Mesendoderm (in vitro differentiated cells): ENCODE results near the gene KLHL34.
A peak's percentile ranks its signal among the peaks of the same experiment; 100 is the strongest.

ENCODE experiments used
- DNase-seq: peaks from one replicate; pipeline ENCODE4 v3.0.0; 2013
- H2AK5ac ChIP-seq: 2 replicates; pipeline ENCODE4 v1.6.1; 2013; ENCODE audit warnings: low read length, inconsistent platforms
- H2BK120ac ChIP-seq: 2 replicates; pipeline ENCODE4 v1.6.1; 2013; ENCODE audit warnings: low read depth, mild to moderate bottlenecking, low read length, moderate library complexity, mixed read lengths
- H2BK15ac ChIP-seq: replicated peaks from 2 replicates; pipeline ENCODE4 v1.6.1; 2013; ENCODE audit warnings: low read depth, mild to moderate bottlenecking, moderate library complexity
- H2BK5ac ChIP-seq: 2 replicates; pipeline ENCODE4 v1.6.1; 2013; ENCODE audit warnings: low read length, inconsistent platforms
- H3K18ac ChIP-seq: 2 replicates; pipeline ENCODE4 v1.6.1; 2013; ENCODE audit warnings: mild to moderate bottlenecking, low read length, mixed read lengths
- H3K23ac ChIP-seq: one replicate; pipeline ENCODE4 v1.6.1; 2013; ENCODE audit warnings: low read length
- H3K27ac ChIP-seq: 2 replicates; pipeline ENCODE4 v1.5.1; 2013; ENCODE audit warnings: low read depth, mild to moderate bottlenecking, inconsistent platforms, low read length, moderate library complexity
- H3K27me3 ChIP-seq: 2 replicates; pipeline ENCODE4 v1.6.1; 2013; ENCODE audit warnings: low read length, control low read depth, mild to moderate bottlenecking, inconsistent platforms; ENCODE audit not compliant: insufficient read depth, poor library complexity
- H3K36me3 ChIP-seq: 2 replicates; pipeline ENCODE4 v1.6.1; 2013; ENCODE audit warnings: low read length, inconsistent platforms; ENCODE audit not compliant: control insufficient read depth, insufficient read depth
- H3K4ac ChIP-seq: one replicate; pipeline ENCODE4 v1.6.1; 2013; ENCODE audit warnings: low read depth, mild to moderate bottlenecking, low read length, moderate library complexity
- H3K4me1 ChIP-seq: 2 replicates; pipeline ENCODE4 v1.6.1; 2013; ENCODE audit warnings: low read depth, low read length, inconsistent platforms; ENCODE audit not compliant: control insufficient read depth
- H3K4me2 ChIP-seq: 2 replicates; pipeline ENCODE4 v1.6.1; 2013; ENCODE audit warnings: low read length
- H3K4me3 ChIP-seq: 2 replicates; pipeline ENCODE4 v1.5.1; 2013; ENCODE audit warnings: mild to moderate bottlenecking, low read length
- H3K56ac ChIP-seq: one replicate; pipeline ENCODE4 v1.6.1; 2013; ENCODE audit warnings: low read length
- H3K79me1 ChIP-seq: 2 replicates; pipeline ENCODE4 v1.6.1; 2013; ENCODE audit warnings: low read length, inconsistent platforms
- H3K79me2 ChIP-seq: 2 replicates; pipeline ENCODE4 v1.6.1; 2013; ENCODE audit warnings: mild to moderate bottlenecking, low read length; ENCODE audit not compliant: control insufficient read depth, insufficient read depth
- H3K9ac ChIP-seq: 2 replicates; pipeline ENCODE4 v1.6.1; 2013; ENCODE audit warnings: low read length, inconsistent platforms
- H4K5ac ChIP-seq: one replicate; pipeline ENCODE4 v1.6.1; 2013; ENCODE audit warnings: low read length
- H4K8ac ChIP-seq: one replicate; pipeline ENCODE4 v1.6.1; 2013; ENCODE audit warnings: low read depth, mild to moderate bottlenecking, control low read depth, low read length, moderate library complexity
- WGBS: extraction: QIAGEN DNeasy Blood & Tissue Kit; methylation state at CpG from one replicate; pipeline ENCODE4 v1.1.7; 2013; ENCODE audit warnings: low lambda C conversion rate, missing lambda C conversion rate; ENCODE audit not compliant: insufficient coverage; ENCODE audit errors: extremely low coverage; 5-methylcytosine and 5-hydroxymethylcytosine counted together

The KLHL34 gene

GRCh38 chrX:21698272-21698671, 40.1 kb upstream of the KLHL34 start:
- Histone ChIP-seq H3K79me2 (no peaks in the 10 kb centered on the region), H4K5ac (no peak overlapping the region), H3K79me1 (no peaks in the 10 kb centered on the region), H3K23ac (no peak overlapping the region), H4K8ac (no peak overlapping the region), H2BK120ac (no peak overlapping the region), H3K4me1 (no peaks in the 10 kb centered on the region), H3K27ac (no peak overlapping the region), H3K4me2 (no peak overlapping the region), H3K18ac (no peak overlapping the region), H3K56ac (no peak overlapping the region), H3K4ac (no peak overlapping the region), H2AK5ac (no peak overlapping the region), H2BK5ac (no peak overlapping the region), H2BK15ac (no peak overlapping the region), H3K36me3 (no peaks in the 10 kb centered on the region), H3K9ac (no peak overlapping the region), H3K4me3 (no peak overlapping the region), H3K27me3 (no peaks in the 10 kb centered on the region)
- DNase-seq: no peak
- no CpG with 5 or more reads among the region's 4 CpGs for WGBS

GRCh38 chrX:21691512-21692018, 33.4 kb upstream of the KLHL34 start:
- WGBS: no CpG with 5 or more reads among the region's 3 CpGs
- Histone ChIP-seq H2BK5ac (no peak overlapping the region), H2BK120ac (no peak overlapping the region), H2AK5ac (no peak overlapping the region), H3K4me1 (no peaks in the 10 kb centered on the region), H3K27me3 (no peaks in the 10 kb centered on the region), H3K79me1 (no peaks in the 10 kb centered on the region), H4K8ac (no peak overlapping the region), H4K5ac (no peak overlapping the region), H3K79me2 (no peaks in the 10 kb centered on the region), H3K9ac (no peak overlapping the region), H3K23ac (no peak overlapping the region), H3K56ac (no peak overlapping the region), H3K36me3 (no peaks in the 10 kb centered on the region), H3K27ac (no peak overlapping the region), H3K18ac (no peak overlapping the region), H2BK15ac (no peak overlapping the region), H3K4me2 (no peak overlapping the region), H3K4me3 (no peak overlapping the region), H3K4ac (no peak overlapping the region)
- DNase-seq: peak; percentile 10

GRCh38 chrX:21683941-21684340, 25.8 kb upstream of the KLHL34 start:
- no peaks in the 10 kb centered on the region for H3K27me3 ChIP-seq
- WGBS: no CpG with 5 or more reads among the region's 1 CpG
- H3K79me1 ChIP-seq: no peaks in the 10 kb centered on the region
- H2BK5ac ChIP-seq: no peak overlapping the region
- no peaks in the 10 kb centered on the region for H3K36me3 ChIP-seq
- H3K27ac ChIP-seq: no peak overlapping the region
- H3K4me2 ChIP-seq: no peak overlapping the region
- H3K23ac ChIP-seq: no peak overlapping the region
- no peak for DNase-seq
- no peak overlapping the region for H3K56ac ChIP-seq
- H4K8ac ChIP-seq: no peak overlapping the region
- H2BK15ac ChIP-seq: no peak overlapping the region
- no peak overlapping the region for H2BK120ac ChIP-seq
- no peak overlapping the region for H2AK5ac ChIP-seq
- H3K9ac ChIP-seq: no peak overlapping the region
- no peak overlapping the region for H4K5ac ChIP-seq
- no peak overlapping the region for H3K4me3 ChIP-seq
- no peak overlapping the region for H3K18ac ChIP-seq
- no peaks in the 10 kb centered on the region for H3K79me2 ChIP-seq
- no peak overlapping the region for H3K4ac ChIP-seq
- H3K4me1 ChIP-seq: no peaks in the 10 kb centered on the region

GRCh38 chrX:21678048-21678612, 20.0 kb upstream of the KLHL34 start:
- Histone ChIP-seq H3K27me3 (no peaks in the 10 kb centered on the region), H4K5ac (no peak overlapping the region), H3K9ac (no peak overlapping the region), H3K4me2 (no peak overlapping the region), H3K4me1 (no peaks in the 10 kb centered on the region), H3K27ac (no peak overlapping the region), H3K4ac (no peak overlapping the region), H3K79me1 (no peaks in the 10 kb centered on the region), H3K4me3 (no peak overlapping the region), H3K79me2 (no peaks in the 10 kb centered on the region), H3K36me3 (no peaks in the 10 kb centered on the region), H2BK15ac (no peak overlapping the region), H4K8ac (no peak overlapping the region), H3K18ac (no peak overlapping the region), H2BK5ac (no peak overlapping the region), H2AK5ac (no peak overlapping the region), H2BK120ac (no peak overlapping the region), H3K23ac (no peak overlapping the region), H3K56ac (no peak overlapping the region)
- WGBS: no CpG with 5 or more reads among the region's 4 CpGs
- no peak for DNase-seq

GRCh38 chrX:21675931-21676330, 17.8 kb upstream of the KLHL34 start:
- Histone ChIP-seq H2AK5ac (no peak overlapping the region), H3K79me2 (no peaks in the 10 kb centered on the region), H4K8ac (no peak overlapping the region), H3K9ac (no peak overlapping the region), H3K4me1 (no peaks in the 10 kb centered on the region), H3K4me2 (no peak overlapping the region), H3K36me3 (no peaks in the 10 kb centered on the region), H3K18ac (no peak overlapping the region), H3K27ac (no peak overlapping the region), H3K23ac (no peak overlapping the region), H3K79me1 (no peaks in the 10 kb centered on the region), H2BK5ac (no peak overlapping the region), H3K4ac (no peak overlapping the region), H2BK15ac (no peak overlapping the region), H3K27me3 (no peaks in the 10 kb centered on the region), H4K5ac (no peak overlapping the region), H3K4me3 (no peak overlapping the region), H3K56ac (no peak overlapping the region), H2BK120ac (no peak overlapping the region)
- no peak for DNase-seq
- no CpG with 5 or more reads among the region's 2 CpGs for WGBS
